HG03108 (cell line): ENCODE results near the gene ZNF670.
"Not testable (repeated sequence)": the region's sequence is repeated elsewhere in the genome, so short reads cannot be mapped to it uniquely, and the experiment has no call there.

Source experiments
- ATAC-seq: cut with Tn5 transposase; IDR thresholded peaks from one replicate; pipeline ENCODE4 v1.9.1; 2021; ENCODE audit warnings: moderate library complexity; ENCODE audit not compliant: unreplicated experiment

ZNF670 gene

GRCh38 chr1:247078258-247079140 is at the start of gene ZNF670:
Gene ZNF670 (minus strand): TSS chr1:247078811. CDS start chr1:247078596, 215 bp downstream.
- peak; percentile 99 for ATAC-seq

DNA sequence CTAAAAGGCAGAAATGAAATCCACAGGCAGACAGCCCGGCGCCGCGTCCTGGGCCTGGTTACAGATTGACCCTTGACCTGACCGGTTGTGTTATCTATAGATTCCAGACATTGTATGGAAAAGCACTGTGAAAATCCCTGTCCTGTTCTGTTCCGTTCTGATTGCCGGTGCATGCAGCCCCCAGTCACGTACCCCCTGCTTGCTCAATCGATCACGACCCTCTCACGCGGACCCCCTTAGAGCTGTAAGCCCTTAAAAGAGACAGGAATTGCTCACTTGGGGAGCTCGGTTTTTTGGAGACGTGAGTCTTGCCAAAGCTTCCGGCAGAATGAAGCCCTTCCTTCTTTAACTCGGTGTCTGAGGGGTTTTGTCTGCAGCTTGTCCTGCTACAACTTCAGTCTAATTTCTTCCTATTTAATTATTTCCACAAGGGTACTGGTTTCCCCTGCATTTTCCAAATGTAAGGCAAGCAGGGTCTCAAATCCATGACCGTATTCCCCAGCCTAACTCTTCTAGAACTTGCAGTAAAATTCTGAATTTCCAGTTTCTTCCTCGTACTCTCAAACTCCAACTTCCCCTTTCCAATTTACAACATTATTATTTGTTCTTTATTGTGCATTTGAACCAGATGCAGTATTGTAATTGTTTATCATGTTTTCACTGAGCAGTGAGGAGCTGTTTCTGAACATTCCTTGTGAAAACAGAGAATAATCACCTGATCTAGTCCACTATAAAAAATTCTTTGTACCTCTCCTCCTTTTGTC is 49.1 kb upstream of the ZNF670 start:
- not testable (repeated sequence) for ATAC-seq

DNA sequence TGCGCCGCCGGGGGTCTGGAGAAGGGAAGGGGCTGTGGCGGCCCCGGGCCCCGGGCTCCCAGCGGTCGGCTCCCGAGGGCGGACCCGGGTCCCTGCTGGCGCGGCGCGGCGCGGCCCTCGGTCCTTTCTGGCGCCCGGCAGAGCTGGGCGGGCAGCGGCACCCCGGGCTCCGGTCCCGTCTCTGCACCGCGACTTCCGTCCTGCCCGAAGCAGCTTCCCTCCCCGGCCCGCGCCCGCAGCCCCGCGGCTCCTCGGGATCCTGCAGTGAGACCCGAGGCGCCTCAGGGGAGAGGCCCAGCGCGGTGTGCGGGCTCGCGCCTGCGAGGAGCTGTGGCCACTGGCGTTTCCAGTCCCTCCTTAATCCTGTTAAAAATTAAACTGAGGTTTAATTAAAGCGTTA is 48.0 kb upstream of the ZNF670 start:
- peak; percentile 50 for ATAC-seq

DNA sequence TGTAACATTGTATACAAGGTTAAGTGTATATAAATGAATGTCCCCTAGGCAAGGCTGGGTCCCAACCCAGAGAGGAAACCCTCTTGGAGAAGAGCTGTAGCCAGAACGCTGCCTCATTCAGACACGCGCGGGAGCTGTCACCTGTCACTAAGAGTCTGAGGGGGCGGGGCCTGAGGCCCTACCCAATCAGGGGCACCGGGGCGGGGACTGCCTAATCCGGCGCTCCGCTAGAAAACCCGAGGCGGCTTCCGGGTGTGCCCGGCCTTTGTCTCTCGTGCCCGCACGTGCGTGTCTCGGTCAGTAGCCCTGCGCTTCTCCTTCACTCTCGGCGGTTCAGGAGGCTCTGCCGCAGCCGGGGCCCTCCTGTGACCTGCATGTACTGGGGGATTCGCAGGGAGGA is 47.6 kb upstream of the ZNF670 start:
- peak; percentile 99 for ATAC-seq

- no peak for ATAC-seq
These were observed 42.8 kb upstream of the ZNF670 start for GRCh38 chr1:247121382-247121781.

- not testable (repeated sequence) for ATAC-seq
These were observed 41.7 kb upstream of the ZNF670 start for GRCh38 chr1:247120408-247120668.

DNA sequence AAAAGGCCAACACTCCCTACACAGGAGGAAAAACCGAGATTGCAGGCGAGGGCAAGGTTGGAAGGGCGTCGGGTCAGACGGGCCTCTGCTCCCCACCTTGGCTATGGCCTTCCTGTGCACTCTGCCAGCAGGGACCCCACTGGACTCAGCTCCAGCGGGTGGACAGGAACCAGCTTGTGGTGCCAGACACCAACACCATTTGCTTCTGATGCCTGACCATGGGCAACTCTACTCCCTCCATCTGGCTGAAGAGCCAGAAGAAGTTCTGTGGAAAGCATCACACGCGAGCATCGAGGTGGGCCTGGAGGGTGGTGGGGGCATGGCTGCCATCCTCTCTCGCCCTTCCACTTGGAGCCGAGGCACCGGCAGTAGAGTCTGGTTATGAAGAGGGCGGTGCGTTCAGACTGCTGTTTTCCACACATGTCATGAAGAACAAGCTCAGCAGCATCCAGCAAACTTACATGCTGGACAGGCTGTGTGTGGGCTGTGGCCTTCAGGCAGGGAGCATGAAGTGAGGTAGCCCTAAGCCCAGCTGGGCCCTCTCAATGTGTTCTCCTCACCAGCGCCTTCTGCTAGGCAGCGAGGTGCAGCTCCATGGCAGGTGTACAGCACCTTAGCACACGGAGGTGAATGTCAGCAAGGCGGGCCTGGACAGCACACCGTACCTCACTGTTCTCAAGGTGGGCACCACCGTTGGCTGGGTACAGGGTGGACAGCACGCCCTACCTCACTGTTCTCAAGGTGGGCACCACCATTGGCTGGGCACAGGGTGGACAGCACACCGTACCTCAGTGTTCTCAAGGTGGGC is 41.2 kb upstream of the ZNF670 start:
- ATAC-seq, result no peak

GRCh38 chr1:247118946-247119446 is 40.4 kb upstream of the ZNF670 start:
- no peak for ATAC-seq

GRCh38 chr1:247115545-247115944 is 36.9 kb upstream of the ZNF670 start:
- ATAC-seq, result no peak

GRCh38 chr1:247115141-247115510 is 36.5 kb upstream of the ZNF670 start:
- ATAC-seq, result no peak

DNA sequence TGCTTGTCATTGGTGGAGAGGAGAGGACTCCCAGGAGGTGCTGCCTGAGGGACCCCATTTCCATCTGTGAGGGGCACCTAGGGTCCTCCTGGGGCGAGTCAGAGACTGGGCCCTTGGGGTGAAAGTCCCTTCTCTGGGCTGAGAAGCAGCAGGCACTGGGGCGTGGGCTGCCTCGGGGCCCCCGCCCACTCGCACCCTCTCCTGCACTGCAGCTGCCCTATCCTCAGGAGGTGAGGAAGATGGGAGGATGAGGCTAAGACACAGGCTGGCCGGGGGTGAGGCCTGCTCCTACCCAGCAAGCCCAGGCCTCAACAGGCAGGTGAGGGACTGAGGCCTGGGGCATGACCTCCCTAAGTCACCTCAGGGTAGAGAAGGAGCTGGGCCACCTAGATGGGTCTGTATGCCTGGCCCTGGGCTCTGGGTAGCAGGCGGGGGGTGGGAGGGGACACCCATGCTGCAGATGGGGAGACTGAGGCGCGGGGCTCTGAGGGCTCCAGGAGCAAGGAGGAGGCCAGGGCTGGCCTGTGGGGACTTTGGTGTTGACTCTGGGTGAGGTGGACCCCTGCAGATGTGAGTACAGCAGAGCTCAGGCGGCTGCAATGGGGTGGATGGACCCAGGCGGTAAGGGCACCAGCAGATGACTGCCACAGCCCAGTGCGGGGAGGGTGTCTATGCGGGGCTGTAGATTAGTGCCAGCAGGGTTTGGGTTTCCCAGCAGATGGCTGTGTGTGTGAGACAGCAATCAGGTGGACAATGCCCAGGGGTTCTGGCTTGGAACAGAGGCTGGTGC is 35.9 kb upstream of the ZNF670 start:
- ATAC-seq, result no peak

GRCh38 chr1:247113733-247114271 is 35.2 kb upstream of the ZNF670 start:
- no peak for ATAC-seq

DNA sequence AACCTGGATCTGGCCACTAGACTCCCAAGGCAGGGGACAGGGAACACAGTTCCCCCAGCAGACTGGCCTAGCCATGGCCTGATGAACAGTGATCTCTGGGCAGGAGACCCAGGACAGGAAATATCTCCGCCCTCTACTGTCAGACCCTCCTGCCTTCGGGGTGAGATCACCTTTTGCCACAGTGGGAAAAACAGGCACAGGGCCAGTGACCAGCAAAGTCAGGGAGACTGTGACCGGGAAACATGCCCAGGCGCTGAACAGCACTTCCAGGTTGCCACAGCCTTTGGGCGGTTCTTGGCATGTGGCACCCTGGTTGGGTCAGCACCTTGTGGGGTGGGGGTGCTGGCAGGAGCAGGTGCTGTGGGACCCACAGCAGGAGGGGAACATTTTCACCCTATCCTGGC is 34.5 kb upstream of the ZNF670 start:
- no peak for ATAC-seq

DNA sequence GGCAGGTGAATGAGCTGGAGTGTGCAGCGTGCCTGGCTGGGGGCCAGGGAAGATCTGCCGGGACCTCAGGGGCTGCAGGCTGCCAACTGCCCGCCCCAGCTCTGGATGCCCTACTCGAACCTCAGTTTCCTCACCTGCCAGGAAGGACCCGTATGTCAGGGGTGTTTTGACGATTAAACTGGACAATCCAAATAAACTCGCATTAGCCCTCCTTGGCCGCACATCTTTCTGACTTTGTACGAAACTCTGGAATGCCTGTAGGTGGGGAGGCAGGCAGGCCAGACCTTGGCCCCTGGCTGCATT is 33.8 kb upstream of the ZNF670 start:
- no peak for ATAC-seq

- ATAC-seq, result no peak
These were observed 33.3 kb upstream of the ZNF670 start for GRCh38 chr1:247111700-247112478.

DNA sequence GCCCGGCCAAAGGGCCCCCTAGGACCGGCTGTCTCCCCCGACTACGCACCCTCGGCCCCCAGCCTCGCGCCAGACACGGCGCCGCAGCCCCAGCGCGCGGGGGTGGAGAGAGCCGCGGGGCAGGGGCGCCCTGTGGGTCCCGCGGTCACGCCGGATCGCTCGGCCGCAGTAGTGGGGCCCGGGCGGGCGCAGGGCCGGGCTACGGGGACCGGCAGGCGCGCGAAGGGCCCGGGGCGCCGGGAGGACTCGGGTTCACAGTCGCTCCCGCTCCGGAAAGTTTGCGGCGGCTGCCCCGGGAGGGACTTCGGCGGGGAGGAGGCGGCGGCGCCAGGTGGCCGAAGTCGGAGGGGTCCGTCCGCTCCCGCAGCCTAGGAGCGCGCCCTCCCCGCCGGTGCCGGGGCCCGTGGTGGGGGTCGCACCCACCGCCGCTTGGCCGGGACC is 32.7 kb upstream of the ZNF670 start:
- no peak for ATAC-seq

DNA sequence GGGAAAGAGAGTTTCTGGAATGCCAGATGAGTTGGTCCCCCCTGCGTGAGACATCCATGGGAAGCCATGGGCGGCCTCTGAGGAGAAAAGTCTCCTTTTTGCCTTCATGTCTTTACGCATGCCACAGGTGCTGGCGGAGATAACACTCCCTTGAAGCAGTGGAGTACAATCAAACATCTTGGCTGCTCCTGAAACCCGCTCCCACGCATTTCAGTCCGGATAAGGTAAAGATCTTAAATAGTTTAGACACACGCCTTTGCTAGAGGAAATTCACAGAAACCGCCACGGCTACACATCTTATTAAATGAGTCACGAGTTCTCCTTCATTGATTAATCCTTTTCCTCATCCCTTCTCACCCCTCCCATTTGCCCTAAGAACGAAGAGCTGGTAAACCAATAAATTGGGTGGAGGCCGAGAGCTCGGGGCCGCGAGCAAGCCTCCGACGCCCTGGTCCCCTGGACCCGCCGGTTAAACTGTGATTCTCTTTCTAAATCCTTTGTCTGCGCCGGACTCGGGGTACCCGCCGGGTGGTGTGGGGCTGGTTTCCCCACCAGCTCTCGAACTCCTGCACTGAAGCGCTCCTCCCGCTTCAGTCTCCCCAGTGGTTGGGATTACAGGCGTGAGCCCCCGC is 32.1 kb upstream of the ZNF670 start:
- ATAC-seq, result no peak

DNA sequence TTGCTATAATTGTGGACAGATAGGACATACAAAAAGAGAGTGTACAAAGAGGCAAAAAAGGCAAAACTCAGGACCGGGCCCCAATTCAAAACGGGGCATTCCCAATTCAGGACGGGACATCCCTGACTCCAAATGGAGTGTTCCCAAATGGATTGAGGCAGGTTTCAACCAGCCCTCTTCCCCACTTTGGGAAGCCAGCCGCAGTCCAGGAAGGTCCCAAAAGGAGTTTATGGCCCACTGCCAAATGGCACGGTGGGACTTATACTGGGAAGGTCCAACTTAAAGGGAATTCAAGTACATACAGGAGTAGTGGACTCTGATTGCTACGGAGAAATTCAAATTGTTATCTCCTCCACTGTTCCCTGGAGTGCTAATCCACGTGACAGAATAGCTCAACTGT is 29.1 kb upstream of the ZNF670 start:
- ATAC-seq, result no peak

DNA sequence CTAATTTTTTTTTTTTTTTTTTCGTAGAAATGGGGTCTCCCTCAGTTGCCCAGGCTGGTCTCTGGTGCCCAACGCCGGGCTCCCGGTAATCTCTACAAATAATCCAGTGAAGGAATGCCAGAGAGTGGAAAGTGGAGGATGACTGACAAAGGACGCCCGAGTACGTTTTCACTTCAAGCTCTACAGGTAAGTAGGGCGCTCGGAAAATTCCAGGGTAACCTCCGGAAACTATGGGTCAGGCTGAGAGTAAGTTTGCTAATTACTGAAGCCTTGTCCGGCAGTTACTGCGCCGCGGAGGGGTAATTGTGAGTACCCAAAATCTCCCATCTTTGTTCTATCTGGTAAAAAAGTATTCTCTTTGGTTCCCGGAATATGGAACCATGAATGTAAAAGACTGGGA is 27.4 kb upstream of the ZNF670 start:
- no peak for ATAC-seq
